HL-60 (cell line): ENCODE data around the gene MUSTN1.

Experiments used
- GABPA ChIP-seq: IDR thresholded peaks from 2 replicates; pipeline ENCODE4 v1.6.1; 2012; ENCODE audit warnings: low read depth
- POLR2AphosphoS5 ChIP-seq: IDR thresholded peaks from 2 replicates; pipeline ENCODE4 v1.6.1; 2012; ENCODE audit warnings: low read depth
- SPI1 ChIP-seq: IDR thresholded peaks from 2 replicates; pipeline ENCODE4 v1.6.1; 2012; ENCODE audit warnings: low read depth, mild to moderate bottlenecking, borderline replicate concordance
- TF ChIP-seq, protein P1 (sequence below): IDR thresholded peaks from one replicate; pipeline ENCODE4 v1.5.1; 2011; ENCODE audit warnings: low read length, control low read depth, inconsistent platforms; ENCODE audit not compliant: insufficient read depth
- TF ChIP-seq, protein P2 (sequence below): IDR thresholded peaks from 2 replicates; pipeline ENCODE4 v1.6.1; 2012; ENCODE audit warnings: low read depth; ENCODE audit not compliant: insufficient replicate concordance

DNA sequence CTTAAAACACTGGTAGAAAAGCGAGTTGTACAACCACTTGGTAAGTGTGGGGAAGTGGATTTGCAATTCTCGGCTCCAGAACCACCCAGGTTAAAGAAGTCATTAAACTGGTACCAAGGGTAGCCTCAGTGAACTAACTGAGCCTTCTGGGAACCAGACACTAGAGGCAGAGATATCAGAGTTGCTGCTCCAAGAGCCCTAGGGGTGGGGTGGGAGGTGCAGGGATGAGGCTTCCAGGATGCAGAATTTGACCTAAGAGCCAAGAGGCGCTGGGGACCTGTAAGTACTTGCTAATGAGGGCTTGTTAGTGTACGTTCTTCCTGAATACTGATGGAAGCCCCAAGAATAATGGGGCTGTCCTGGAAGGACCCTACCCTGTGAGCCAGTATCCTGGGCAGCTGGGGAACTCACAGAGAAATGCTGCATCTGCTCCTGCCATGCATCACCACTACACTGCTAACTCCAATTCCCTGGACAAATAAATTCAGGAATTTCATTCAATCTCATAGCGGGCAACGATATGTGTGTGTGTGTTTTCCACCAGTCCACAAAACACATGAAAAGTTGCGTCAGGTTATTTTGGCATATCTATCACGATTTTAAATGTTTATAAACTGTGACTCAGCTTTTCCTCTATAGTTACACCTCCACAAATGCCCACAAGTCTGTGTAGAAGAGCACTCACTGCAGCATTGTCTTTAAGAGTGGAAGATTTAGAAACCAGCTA is 38.8 kb upstream of the MUSTN1 start:
- TF ChIP-seq, protein P1, sequence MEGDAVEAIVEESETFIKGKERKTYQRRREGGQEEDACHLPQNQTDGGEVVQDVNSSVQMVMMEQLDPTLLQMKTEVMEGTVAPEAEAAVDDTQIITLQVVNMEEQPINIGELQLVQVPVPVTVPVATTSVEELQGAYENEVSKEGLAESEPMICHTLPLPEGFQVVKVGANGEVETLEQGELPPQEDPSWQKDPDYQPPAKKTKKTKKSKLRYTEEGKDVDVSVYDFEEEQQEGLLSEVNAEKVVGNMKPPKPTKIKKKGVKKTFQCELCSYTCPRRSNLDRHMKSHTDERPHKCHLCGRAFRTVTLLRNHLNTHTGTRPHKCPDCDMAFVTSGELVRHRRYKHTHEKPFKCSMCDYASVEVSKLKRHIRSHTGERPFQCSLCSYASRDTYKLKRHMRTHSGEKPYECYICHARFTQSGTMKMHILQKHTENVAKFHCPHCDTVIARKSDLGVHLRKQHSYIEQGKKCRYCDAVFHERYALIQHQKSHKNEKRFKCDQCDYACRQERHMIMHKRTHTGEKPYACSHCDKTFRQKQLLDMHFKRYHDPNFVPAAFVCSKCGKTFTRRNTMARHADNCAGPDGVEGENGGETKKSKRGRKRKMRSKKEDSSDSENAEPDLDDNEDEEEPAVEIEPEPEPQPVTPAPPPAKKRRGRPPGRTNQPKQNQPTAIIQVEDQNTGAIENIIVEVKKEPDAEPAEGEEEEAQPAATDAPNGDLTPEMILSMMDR, result no peak
- TF ChIP-seq, protein P2, sequence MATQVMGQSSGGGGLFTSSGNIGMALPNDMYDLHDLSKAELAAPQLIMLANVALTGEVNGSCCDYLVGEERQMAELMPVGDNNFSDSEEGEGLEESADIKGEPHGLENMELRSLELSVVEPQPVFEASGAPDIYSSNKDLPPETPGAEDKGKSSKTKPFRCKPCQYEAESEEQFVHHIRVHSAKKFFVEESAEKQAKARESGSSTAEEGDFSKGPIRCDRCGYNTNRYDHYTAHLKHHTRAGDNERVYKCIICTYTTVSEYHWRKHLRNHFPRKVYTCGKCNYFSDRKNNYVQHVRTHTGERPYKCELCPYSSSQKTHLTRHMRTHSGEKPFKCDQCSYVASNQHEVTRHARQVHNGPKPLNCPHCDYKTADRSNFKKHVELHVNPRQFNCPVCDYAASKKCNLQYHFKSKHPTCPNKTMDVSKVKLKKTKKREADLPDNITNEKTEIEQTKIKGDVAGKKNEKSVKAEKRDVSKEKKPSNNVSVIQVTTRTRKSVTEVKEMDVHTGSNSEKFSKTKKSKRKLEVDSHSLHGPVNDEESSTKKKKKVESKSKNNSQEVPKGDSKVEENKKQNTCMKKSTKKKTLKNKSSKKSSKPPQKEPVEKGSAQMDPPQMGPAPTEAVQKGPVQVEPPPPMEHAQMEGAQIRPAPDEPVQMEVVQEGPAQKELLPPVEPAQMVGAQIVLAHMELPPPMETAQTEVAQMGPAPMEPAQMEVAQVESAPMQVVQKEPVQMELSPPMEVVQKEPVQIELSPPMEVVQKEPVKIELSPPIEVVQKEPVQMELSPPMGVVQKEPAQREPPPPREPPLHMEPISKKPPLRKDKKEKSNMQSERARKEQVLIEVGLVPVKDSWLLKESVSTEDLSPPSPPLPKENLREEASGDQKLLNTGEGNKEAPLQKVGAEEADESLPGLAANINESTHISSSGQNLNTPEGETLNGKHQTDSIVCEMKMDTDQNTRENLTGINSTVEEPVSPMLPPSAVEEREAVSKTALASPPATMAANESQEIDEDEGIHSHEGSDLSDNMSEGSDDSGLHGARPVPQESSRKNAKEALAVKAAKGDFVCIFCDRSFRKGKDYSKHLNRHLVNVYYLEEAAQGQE, result no peak
- no peak for TF ChIP-seq POLR2AphosphoS5
- TF ChIP-seq SPI1, result no peak
- TF ChIP-seq GABPA, result no peak
